OCI-LY3 (cell line): Measurements from ENCODE around the gene GPER1.

Experiments
- H2AFZ ChIP-seq: fragments of 200-600, 300-600 bp; shearing (Covaris generic); 2 replicates; pipeline ENCODE4 v1.6.0; 2014; ENCODE audit warnings: antibody characterized with exemption, low read depth, low read length
- H3K27ac ChIP-seq: fragments of 200-600, 300-600 bp; sonication (generic); 2 replicates; pipeline ENCODE4 v1.5.1; 2014; ENCODE audit warnings: mild to moderate bottlenecking, low read length, moderate library complexity, mixed read lengths
- H3K27me3 ChIP-seq: fragments of 200-600, 300-600 bp; sonication (generic); 2 replicates; pipeline ENCODE4 v1.6.1; 2014; ENCODE audit warnings: low read depth, low read length, mixed read lengths
- H3K36me3 ChIP-seq: fragments of 200-600, 300-600 bp; sonication (generic); replicated peaks from 2 replicates; pipeline ENCODE3; 2014; ENCODE audit warnings: low read depth, low read length, mixed read lengths
- H3K4me1 ChIP-seq: fragments of 300-600, 200-600 bp; sonication (generic); 2 replicates; pipeline ENCODE4 v1.6.1; 2014; ENCODE audit warnings: low read length, mixed read lengths
- H3K4me2 ChIP-seq: fragments of 200-600, 300-600 bp; sonication (generic); 2 replicates; pipeline ENCODE4 v1.6.1; 2014; ENCODE audit warnings: low read length, mixed read lengths
- H3K4me3 ChIP-seq: fragments of 300-600, 200-600 bp; sonication (generic); 2 replicates; pipeline ENCODE4 v1.5.1; 2014; ENCODE audit warnings: antibody characterized with exemption, mild to moderate bottlenecking, low read length, moderate library complexity
- H3K79me2 ChIP-seq: fragments of 300-600, 200-600 bp; shearing (Covaris generic); 2 replicates; pipeline ENCODE4 v1.6.1; 2014; ENCODE audit warnings: mild to moderate bottlenecking, low read length, mixed read lengths
- H3K9ac ChIP-seq: fragments of 300-600, 200-600 bp; shearing (Covaris generic); 2 replicates; pipeline ENCODE4 v1.6.0; 2014; ENCODE audit warnings: mild to moderate bottlenecking, low read length, moderate library complexity
- H3K9me3 ChIP-seq: fragments of 200-600, 300-600 bp; shearing (Covaris generic); 2 replicates; pipeline ENCODE4 v1.6.1; 2014; ENCODE audit warnings: low read length, mixed read lengths; ENCODE audit not compliant: insufficient read depth
- H4K20me1 ChIP-seq: fragments of 200-600, 300-600 bp; sonication (generic); 2 replicates; pipeline ENCODE4 v1.6.1; 2016; ENCODE audit warnings: low read length, mixed read lengths; ENCODE audit not compliant: insufficient read depth
- EZH2phosphoT487 ChIP-seq: fragments of 200-600 bp; shearing (Covaris generic); IDR thresholded peaks from 2 replicates; pipeline ENCODE4 v1.6.1; 2018; ENCODE audit warnings: antibody characterized with exemption, mixed run types, low read depth
- TF ChIP-seq, protein P1 (sequence below): fragments of 200-600, 300-600 bp; sonication (generic); IDR thresholded peaks from 2 replicates; pipeline ENCODE4 v1.5.1; 2014; ENCODE audit warnings: antibody characterized with exemption, low read length, low read depth

GPER1 gene

DNA sequence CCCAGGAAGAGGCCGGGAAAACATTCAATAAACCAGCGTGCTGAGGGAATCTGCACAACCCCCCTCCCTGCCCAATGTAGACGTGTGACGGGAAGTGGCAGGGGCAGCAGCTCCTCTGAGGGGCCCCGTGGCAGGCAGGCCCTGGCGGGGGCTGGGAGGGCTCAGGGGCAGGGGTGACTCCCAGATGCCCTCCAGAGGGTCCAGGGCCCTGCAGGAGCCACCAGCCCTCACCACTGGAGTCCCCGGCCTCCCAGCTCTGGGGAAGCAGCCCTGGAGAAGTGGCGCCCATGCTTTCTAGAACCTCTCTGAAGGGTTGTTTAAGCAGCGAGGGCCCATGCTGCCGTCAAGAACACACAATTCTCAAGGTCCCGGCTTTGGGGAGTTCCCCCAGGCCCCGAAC is 8.4 kb upstream of the GPER1 start:
- Histone ChIP-seq H3K27ac (no peak overlapping the region), H2AFZ (no peak overlapping the region), H3K4me3 (no peak overlapping the region), H4K20me1 (no peaks in the 10 kb centered on the region), H3K9ac (no peak overlapping the region), H3K4me2 (no peak overlapping the region), H3K4me1 (peaks cover 2% of the 10 kb centered on the region), H3K27me3 (no peaks in the 10 kb centered on the region), H3K36me3 (no peaks in the 10 kb centered on the region), H3K9me3 (no peaks in the 10 kb centered on the region), H3K79me2 (no peaks in the 10 kb centered on the region)
- TF ChIP-seq, protein P1, sequence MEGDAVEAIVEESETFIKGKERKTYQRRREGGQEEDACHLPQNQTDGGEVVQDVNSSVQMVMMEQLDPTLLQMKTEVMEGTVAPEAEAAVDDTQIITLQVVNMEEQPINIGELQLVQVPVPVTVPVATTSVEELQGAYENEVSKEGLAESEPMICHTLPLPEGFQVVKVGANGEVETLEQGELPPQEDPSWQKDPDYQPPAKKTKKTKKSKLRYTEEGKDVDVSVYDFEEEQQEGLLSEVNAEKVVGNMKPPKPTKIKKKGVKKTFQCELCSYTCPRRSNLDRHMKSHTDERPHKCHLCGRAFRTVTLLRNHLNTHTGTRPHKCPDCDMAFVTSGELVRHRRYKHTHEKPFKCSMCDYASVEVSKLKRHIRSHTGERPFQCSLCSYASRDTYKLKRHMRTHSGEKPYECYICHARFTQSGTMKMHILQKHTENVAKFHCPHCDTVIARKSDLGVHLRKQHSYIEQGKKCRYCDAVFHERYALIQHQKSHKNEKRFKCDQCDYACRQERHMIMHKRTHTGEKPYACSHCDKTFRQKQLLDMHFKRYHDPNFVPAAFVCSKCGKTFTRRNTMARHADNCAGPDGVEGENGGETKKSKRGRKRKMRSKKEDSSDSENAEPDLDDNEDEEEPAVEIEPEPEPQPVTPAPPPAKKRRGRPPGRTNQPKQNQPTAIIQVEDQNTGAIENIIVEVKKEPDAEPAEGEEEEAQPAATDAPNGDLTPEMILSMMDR = no peak
- TF ChIP-seq EZH2phosphoT487 = no peak

DNA sequence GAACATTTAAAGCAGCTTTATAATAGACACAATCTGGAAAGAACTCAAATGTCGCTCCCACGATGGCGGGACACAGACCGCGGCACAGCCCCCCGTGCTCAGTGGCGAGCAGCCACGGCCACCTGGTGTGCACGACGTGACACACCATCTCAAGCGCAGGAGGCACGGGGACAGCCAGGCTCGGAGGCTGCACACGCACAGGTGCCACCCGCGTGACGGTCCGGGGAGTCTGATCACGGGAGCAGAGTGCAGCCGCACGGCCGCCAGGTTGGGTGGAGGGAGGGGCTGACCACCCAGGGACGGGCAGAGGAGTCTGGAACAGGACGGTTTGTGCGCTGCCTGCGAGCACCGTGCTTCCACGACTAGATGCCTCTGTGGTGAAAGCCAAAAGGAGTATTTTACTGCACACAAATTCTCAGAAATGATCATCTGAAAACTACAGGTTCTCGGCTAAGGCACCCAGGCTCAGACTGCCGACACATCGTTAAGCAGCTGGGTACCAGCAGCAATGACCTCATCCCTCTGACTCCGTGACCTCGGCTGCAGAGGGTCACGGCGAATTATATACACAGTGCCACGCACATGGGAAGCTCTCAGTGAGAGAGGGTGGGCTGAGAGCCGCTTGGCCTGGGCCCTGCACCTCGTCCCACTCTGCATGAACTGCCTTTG is 7.5 kb upstream of the GPER1 start:
- H3K4me2 ChIP-seq = no peak overlapping the region
- TF ChIP-seq, protein P1 = no peak
- no peak for TF ChIP-seq EZH2phosphoT487
- H3K27ac ChIP-seq = no peak overlapping the region
- peaks cover 11% of the 10 kb centered on the region for H3K4me1 ChIP-seq
- no peaks in the 10 kb centered on the region for H3K9me3 ChIP-seq
- H3K4me3 ChIP-seq = no peak overlapping the region
- H3K36me3 ChIP-seq = no peaks in the 10 kb centered on the region
- H3K27me3 ChIP-seq = no peaks in the 10 kb centered on the region
- no peak overlapping the region for H3K9ac ChIP-seq
- H3K79me2 ChIP-seq = no peaks in the 10 kb centered on the region
- no peaks in the 10 kb centered on the region for H4K20me1 ChIP-seq
- H2AFZ ChIP-seq = no peak overlapping the region

DNA sequence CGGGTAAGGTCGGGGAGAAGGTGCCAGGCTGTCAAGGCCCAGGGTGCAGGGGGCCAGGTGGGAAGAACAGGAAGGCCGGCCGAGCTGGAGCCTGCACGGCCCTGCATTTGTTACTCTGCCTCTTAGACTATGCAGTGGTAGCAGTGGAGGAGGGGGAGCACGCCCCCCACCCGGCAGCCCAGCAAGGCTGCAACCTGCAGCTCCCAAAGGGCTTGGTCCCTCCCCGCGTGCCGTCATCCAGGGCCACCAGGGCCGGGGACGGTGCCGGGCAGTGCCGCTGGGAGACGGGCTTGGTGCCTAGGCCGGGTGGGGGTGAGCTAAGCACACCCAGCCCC is 7.0 kb upstream of the GPER1 start:
- no peak overlapping the region for H3K4me3 ChIP-seq
- TF ChIP-seq EZH2phosphoT487 = no peak
- TF ChIP-seq, protein P1 = no peak
- peaks cover 16% of the 10 kb centered on the region for H3K4me1 ChIP-seq
- no peak overlapping the region for H2AFZ ChIP-seq
- H3K9ac ChIP-seq = no peak overlapping the region
- H3K36me3 ChIP-seq = no peaks in the 10 kb centered on the region
- no peaks in the 10 kb centered on the region for H3K27me3 ChIP-seq
- H3K9me3 ChIP-seq = no peaks in the 10 kb centered on the region
- no peaks in the 10 kb centered on the region for H3K79me2 ChIP-seq
- H3K27ac ChIP-seq = no peak overlapping the region
- H3K4me2 ChIP-seq = no peak overlapping the region
- H4K20me1 ChIP-seq = no peaks in the 10 kb centered on the region

DNA sequence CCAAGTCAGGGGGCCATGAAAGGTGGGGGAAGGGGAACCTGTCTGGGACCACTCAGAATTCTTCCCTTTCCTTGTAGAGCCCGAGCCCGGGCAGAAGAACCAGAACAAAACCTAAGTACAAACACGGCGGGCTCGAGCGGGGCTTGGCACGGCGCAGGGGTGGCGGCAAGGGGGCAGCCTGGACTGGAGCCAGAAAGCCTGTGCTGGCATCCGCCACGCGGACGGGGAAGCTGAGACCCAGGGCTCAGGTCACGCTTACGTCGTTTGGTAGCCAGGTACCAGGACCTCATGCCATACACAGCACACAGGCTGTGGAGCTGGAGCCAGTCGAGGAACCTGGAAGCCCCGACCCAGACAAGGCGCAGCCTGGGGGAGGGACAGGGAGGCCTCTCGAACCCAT is 6.6 kb upstream of the GPER1 start:
- H3K27ac ChIP-seq = no peak overlapping the region
- H3K9ac ChIP-seq = no peak overlapping the region
- no peak overlapping the region for H3K4me2 ChIP-seq
- H4K20me1 ChIP-seq = no peaks in the 10 kb centered on the region
- H3K9me3 ChIP-seq = no peaks in the 10 kb centered on the region
- H3K27me3 ChIP-seq = no peaks in the 10 kb centered on the region
- H3K4me1 ChIP-seq = peaks cover 20% of the 10 kb centered on the region
- no peaks in the 10 kb centered on the region for H3K79me2 ChIP-seq
- no peak overlapping the region for H2AFZ ChIP-seq
- no peaks in the 10 kb centered on the region for H3K36me3 ChIP-seq
- TF ChIP-seq EZH2phosphoT487 = no peak
- TF ChIP-seq, protein P1 = no peak
- H3K4me3 ChIP-seq = no peak overlapping the region
